Upper lobe of left lung (tissue), 4 donors: ENCODE data around the gene TK1.
A peak's percentile ranks its signal among the peaks of the same experiment; 100 is the strongest.

ENCODE experiments used
- CTCF ChIP-seq, 6 experiments: fragments of 450-650 bp in 4 of 6; fragments of 200-600 bp in 2 of 6; sonication (generic) in 2 of 6; IDR thresholded peaks; one replicate each; pipeline ENCODE4 v1.5.1; 2016 to 2019; ENCODE audit warnings: antibody characterized with exemption in 6 of 6
- EP300 ChIP-seq, 4 donors: sonication (generic); formaldehyde crosslinking; IDR thresholded peaks; one replicate each; pipeline ENCODE4 v1.5.1; 2017; ENCODE audit warnings: antibody characterized with exemption in 4 of 4, control low read depth in 2 of 4
- POLR2A ChIP-seq, 4 donors: fragments of 450-650 bp; IDR thresholded peaks; one replicate each; pipeline ENCODE4 v1.5.1; 2016 to 2017; ENCODE audit warnings: antibody characterized with exemption in 4 of 4, mild to moderate bottlenecking in 2 of 4
- POLR2AphosphoS5 ChIP-seq, 2 donors: sonication (generic); formaldehyde crosslinking; IDR thresholded peaks; one replicate each; pipeline ENCODE4 v1.5.1; 2017; ENCODE audit warnings: antibody characterized with exemption in 2 of 2

DNA sequence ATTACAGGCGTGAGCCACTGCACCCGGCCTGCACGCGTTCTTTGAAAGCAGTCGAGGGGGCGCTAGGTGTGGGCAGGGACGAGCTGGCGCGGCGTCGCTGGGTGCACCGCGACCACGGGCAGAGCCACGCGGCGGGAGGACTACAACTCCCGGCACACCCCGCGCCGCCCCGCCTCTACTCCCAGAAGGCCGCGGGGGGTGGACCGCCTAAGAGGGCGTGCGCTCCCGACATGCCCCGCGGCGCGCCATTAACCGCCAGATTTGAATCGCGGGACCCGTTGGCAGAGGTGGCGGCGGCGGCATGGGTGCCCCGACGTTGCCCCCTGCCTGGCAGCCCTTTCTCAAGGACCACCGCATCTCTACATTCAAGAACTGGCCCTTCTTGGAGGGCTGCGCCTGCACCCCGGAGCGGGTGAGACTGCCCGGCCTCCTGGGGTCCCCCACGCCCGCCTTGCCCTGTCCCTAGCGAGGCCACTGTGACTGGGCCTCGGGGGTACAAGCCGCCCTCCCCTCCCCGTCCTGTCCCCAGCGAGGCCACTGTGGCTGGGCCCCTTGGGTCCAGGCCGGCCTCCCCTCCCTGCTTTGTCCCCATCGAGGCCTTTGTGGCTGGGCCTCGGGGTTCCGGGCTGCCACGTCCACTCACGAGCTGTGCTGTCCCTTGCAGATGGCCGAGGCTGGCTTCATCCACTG is 27.3 kb upstream of the TK1 start, which contains the start of gene BIRC5:
- TF ChIP-seq CTCF (IDR thresholded peaks at IDR 0.05) (no peak), EP300 (IDR thresholded peaks at IDR 0.05) (no peak), POLR2A (IDR thresholded peaks at IDR 0.05) (no peak), POLR2AphosphoS5 (IDR thresholded peaks at IDR 0.05) (peak; percentile 29 to 77)
